Fibroblast of lung (primary cell): ENCODE data around the gene HLA-F. TPM values are rescaled to one million over a fixed set of nuclear protein-coding genes. Genes with fewer than 3 reads are reported as not detected.

ENCODE experiments used
- DNase-seq, 2 donors: peaks; one replicate each; pipeline versions ENCODE4 v3.0.0 to v3.0.0-alpha.2; 2010; ENCODE audit warnings: low read depth in 2 of 2
- H2AFZ ChIP-seq: 2 replicates; pipeline ENCODE4 v1.5.1; 2012; ENCODE audit warnings: low read length, control low read depth, inconsistent platforms
- H3K27ac ChIP-seq: 2 replicates; pipeline ENCODE4 v1.5.1; 2011; ENCODE audit warnings: low read length, control low read depth; ENCODE audit not compliant: insufficient read depth
- H3K27me3 ChIP-seq: 2 replicates; pipeline ENCODE4 v1.5.1; 2011; ENCODE audit warnings: mild to moderate bottlenecking, low read length; ENCODE audit not compliant: control insufficient read depth, insufficient read depth
- H3K36me3 ChIP-seq: 2 replicates; pipeline ENCODE4 v1.5.1; 2011; ENCODE audit warnings: low read length; ENCODE audit not compliant: control insufficient read depth, insufficient read depth
- H3K4me1 ChIP-seq: 2 replicates; pipeline ENCODE4 v1.5.1; 2011; ENCODE audit warnings: low read length; ENCODE audit not compliant: control insufficient read depth, insufficient read depth; ENCODE audit errors: extremely low read depth
- H3K4me2 ChIP-seq: 2 replicates; pipeline ENCODE4 v1.5.1; 2011; ENCODE audit warnings: low read length, control low read depth; ENCODE audit not compliant: insufficient read depth; ENCODE audit errors: extremely low read depth
- H3K4me3 ChIP-seq, 4 experiments: fragments of 200-600 bp in 1 of 4; sonication (generic) in 1 of 4; replicated peaks in 1 of 4; 2 replicates each; pipeline ENCODE4 v1.5.1; 2011 to 2016; ENCODE audit warnings: low read length in 4 of 4, low read depth in 3 of 4, mild to moderate bottlenecking in 3 of 4, control low read depth in 2 of 4, inconsistent platforms in 1 of 4, mixed read lengths in 1 of 4; ENCODE audit not compliant: insufficient read depth in 1 of 4; ENCODE audit errors: control extremely low read depth in 1 of 4
- H3K79me2 ChIP-seq: 2 replicates; pipeline ENCODE4 v1.5.1; 2012; ENCODE audit warnings: mild to moderate bottlenecking, low read length, inconsistent platforms; ENCODE audit not compliant: control insufficient read depth, insufficient read depth
- H3K9ac ChIP-seq: 2 replicates; pipeline ENCODE4 v1.5.1; 2011; ENCODE audit warnings: mild to moderate bottlenecking, low read length, control low read depth; ENCODE audit not compliant: insufficient read depth
- H3K9me3 ChIP-seq: 2 replicates; pipeline ENCODE4 v1.5.1; 2012; ENCODE audit warnings: low read depth, low read length; ENCODE audit not compliant: control insufficient read depth, insufficient read depth
- H4K20me1 ChIP-seq: 2 replicates; pipeline ENCODE4 v1.5.1; 2011; ENCODE audit warnings: low read length; ENCODE audit not compliant: control insufficient read depth, insufficient read depth; ENCODE audit errors: extremely low read depth
- CTCF ChIP-seq, 2 donors: IDR thresholded peaks in 1 of 2; conservative IDR thresholded peaks in 1 of 2; 1 replicate in 1 of 2; 2 replicates in 1 of 2; pipeline ENCODE4 v1.5.1; 2011 to 2012; ENCODE audit warnings: low read length in 2 of 2, control low read depth in 1 of 2, inconsistent platforms in 1 of 2, low read depth in 1 of 2, mild to moderate bottlenecking in 1 of 2
- EZH2 ChIP-seq: IDR thresholded peaks from 2 replicates; pipeline ENCODE4 v1.5.1; 2012; ENCODE audit warnings: low read length, control low read depth, mild to moderate bottlenecking; ENCODE audit errors: missing control alignments
- polyA plus RNA-seq, 2 donors: library from polyadenylated mRNA; depleted of rRNA in 1 of 2; stranded (reverse) in 1 of 2; unstranded in 1 of 2; fragments of >200 nt; gene quantifications; 2 replicates each; pipeline ENCODE4 v1.2.1, GENCODE V29; 2011 to 2012; ENCODE audit warnings: missing spikeins in 1 of 2
- total RNA-seq: library from RNA; depleted of rRNA; stranded (reverse); fragments of >200 nt; gene quantifications from 2 replicates; pipeline ENCODE4 v1.2.1, GENCODE V29; 2014

The HLA-F gene
- total and polyA plus RNA-seq, 2 donors (not counting 1 experiment from before 2014, with no cell fraction given), result 5.4 to 18.7 TPM

GRCh38 chr6:29763491-29764289 lies 40.5 kb downstream of the HLA-F start:
- Histone ChIP-seq H3K9me3 (no peaks in the 10 kb centered on the region), H3K9ac (no peak overlapping the region), H2AFZ (no peak overlapping the region), H4K20me1 (no peaks in the 10 kb centered on the region), H3K27me3 (no peaks in the 10 kb centered on the region), H3K36me3 (no peaks in the 10 kb centered on the region), H3K27ac (no peak overlapping the region), H3K79me2 (no peaks in the 10 kb centered on the region), H3K4me3 (no peak overlapping the region), H3K4me1 (peaks cover 2% of the 10 kb centered on the region), H3K4me2 (no peak overlapping the region)
- DNase-seq, result peak; percentile 58 to 76
- no peak for TF ChIP-seq CTCF (conservative IDR thresholded peaks at IDR 0.05 in 1 of 2, IDR thresholded peaks at IDR 0.05 in 1 of 2; ENCODE audit: low read depth in 1 of 2, low read length in 2 of 2)
- TF ChIP-seq EZH2, result no peak

- Histone ChIP-seq H3K4me3 (no peak overlapping the region), H3K4me2 (no peak overlapping the region), H3K9ac (no peak overlapping the region), H3K9me3 (no peaks in the 10 kb centered on the region), H4K20me1 (no peaks in the 10 kb centered on the region), H3K4me1 (peaks cover 2% of the 10 kb centered on the region), H2AFZ (no peak overlapping the region), H3K27me3 (no peaks in the 10 kb centered on the region), H3K79me2 (no peaks in the 10 kb centered on the region), H3K27ac (no peak overlapping the region), H3K36me3 (no peaks in the 10 kb centered on the region)
- no peak for DNase-seq
- no peak for TF ChIP-seq CTCF (conservative IDR thresholded peaks at IDR 0.05 in 1 of 2, IDR thresholded peaks at IDR 0.05 in 1 of 2; ENCODE audit: low read depth in 1 of 2, low read length in 2 of 2)
- TF ChIP-seq EZH2, result no peak
These were observed 41.4 kb downstream of the HLA-F start for GRCh38 chr6:29764422-29765196.

GRCh38 chr6:29769336-29769735 lies 46.1 kb downstream of the HLA-F start:
- H3K9me3 ChIP-seq, result no peaks in the 10 kb centered on the region
- H2AFZ ChIP-seq, result no peak overlapping the region
- peaks cover 1% of the 10 kb centered on the region for H3K4me1 ChIP-seq
- H3K9ac ChIP-seq, result no peak overlapping the region
- no peaks in the 10 kb centered on the region for H4K20me1 ChIP-seq
- no peak overlapping the region for H3K4me2 ChIP-seq
- H3K27me3 ChIP-seq, result no peaks in the 10 kb centered on the region
- TF ChIP-seq EZH2 (no peak), CTCF (conservative IDR thresholded peaks at IDR 0.05 in 1 of 2, IDR thresholded peaks at IDR 0.05 in 1 of 2; ENCODE audit: low read depth in 1 of 2, low read length in 2 of 2) (no peak)
- H3K36me3 ChIP-seq, result no peaks in the 10 kb centered on the region
- H3K4me3 ChIP-seq, result no peak overlapping the region
- no peak overlapping the region for H3K27ac ChIP-seq
- no peaks in the 10 kb centered on the region for H3K79me2 ChIP-seq
- DNase-seq, result no peak
